HG03469 (cell line): ENCODE measurements around the gene AEN.
A peak's percentile ranks its signal among the peaks of the same experiment; 100 is the strongest.

ENCODE experiments used
- ATAC-seq: cut with Tn5 transposase; IDR thresholded peaks from one replicate; pipeline ENCODE4 v1.9.1; 2021; ENCODE audit warnings: mild to moderate bottlenecking, moderate library complexity, moderate number of reproducible peaks; ENCODE audit not compliant: unreplicated experiment

The AEN gene

DNA sequence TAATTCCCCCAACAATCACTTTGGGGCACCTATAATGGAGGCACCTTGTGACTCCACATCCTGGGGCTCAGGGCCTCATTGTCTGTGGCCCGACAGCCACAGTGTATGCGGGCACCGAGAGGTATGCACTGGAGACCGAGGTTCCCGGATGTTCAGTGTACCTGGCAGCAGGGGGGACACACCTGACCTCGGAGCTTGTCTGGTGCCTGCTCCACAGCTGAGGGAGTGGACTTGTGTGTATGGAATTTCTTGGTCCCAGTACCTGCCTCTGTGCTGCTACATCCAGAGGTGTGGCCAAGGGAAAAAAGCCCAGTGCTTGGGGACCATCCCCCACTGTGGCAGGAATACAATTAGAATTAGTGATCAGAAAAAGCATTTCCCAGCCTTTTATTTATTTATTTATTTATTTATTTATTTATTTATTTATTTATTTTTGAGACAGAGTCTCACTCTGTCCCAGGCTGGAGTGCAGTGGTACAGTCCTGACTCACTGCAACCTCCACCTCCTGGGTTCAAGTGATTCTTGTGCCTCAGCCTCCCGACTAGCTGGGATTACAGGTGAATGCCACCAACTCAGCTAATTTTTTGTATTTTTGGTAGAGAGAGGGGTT, 8.8 kb upstream of the AEN start:
- no peak for ATAC-seq

DNA sequence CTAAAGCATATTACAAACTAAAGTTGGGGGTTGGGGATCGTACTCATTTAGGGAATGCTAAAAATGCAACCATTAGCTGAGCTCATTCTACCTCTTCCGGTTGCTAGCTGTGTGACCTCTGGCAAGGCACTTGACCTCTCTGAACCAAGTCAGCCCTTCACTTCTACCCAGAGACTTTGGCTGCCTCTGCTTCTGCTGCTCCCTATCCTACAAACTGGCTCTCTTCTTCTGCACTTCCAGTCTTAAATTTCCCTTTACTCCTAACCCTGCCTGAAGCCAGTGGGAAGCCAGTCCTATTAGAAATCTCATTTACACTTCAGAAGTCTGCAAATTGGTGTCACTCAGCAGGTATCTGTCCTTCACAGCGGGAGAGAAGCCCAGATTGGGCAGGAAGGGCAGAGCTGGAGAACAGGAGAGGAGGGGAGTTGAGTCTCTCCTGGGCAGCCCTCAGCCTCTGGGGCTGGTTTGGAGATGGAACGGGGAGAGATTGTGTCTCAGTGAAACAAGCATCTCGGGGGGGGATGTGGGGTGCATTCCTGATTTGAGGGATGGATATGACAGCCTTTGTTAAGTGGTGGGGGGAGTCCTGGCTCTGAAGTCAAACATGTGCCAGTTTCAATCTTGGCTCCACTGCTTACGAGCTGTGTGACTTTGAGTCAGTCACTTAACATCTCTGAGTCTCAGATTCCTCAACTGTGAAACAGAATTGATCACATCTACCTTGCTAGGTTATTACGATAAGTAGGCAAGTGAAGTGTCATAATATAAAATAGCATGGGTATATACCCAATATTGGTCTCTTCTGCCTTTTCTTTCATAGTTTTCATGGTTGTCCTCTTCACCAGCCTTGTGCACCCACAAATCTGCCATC, 7.8 kb upstream of the AEN start:
- no peak for ATAC-seq

DNA sequence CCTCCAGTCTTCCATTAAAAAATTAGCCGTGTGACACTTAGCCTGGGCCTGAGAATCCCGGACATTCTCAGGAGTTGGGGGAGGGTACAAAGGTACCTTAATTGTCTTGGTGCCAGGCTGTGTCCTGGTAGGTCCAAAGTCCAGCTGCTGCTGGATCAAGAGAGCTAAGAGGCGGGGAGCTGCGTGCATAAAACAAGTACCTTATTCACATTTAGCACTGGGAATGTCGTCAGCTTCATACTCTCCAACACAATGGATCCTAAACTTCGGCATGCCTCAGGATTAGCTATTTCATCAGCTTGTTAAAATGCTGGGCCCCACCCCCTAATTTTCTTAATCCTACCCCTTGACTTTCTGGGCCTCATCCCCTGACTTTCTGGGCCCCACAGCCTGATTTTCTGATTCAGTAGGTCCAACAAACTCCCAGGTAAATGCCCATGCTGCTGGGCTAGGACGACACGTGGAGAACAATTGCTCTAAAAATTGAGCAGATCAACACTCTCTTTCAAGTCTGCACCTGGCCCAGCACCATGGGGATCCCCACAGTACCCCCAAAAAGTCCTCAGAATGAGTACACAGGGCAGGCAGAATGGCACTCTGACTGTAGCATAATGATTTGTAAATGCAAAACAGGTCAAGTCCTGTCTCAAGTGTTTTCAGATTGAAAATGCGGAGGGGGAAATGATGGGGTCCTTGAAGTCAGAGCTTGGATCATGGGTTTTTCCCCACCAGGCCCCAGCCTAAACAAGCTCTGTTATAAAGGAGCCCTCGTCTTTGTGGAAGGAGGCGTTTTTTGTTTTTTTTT, 5.6 kb upstream of the AEN start:
- no peak for ATAC-seq

DNA sequence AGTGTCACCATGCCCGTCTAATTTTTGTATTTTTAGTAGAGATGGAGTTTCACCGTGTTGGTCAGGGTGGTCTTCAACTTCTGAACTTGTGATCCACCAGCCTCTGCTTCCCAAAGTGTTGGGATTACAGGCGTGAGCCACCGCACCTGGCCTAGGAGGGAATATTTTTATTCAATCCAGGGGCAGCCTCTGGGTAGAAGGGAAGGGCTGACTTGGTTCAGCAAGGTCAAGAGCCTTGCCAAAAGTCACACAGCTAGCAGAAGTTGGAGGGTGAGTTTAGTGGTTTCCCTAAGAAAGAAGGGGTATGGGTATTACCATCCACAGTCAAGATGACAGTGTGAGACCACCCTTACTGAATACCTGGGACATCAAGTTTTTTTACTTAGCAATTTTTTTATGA, 4.9 kb upstream of the AEN start:
- no peak for ATAC-seq

DNA sequence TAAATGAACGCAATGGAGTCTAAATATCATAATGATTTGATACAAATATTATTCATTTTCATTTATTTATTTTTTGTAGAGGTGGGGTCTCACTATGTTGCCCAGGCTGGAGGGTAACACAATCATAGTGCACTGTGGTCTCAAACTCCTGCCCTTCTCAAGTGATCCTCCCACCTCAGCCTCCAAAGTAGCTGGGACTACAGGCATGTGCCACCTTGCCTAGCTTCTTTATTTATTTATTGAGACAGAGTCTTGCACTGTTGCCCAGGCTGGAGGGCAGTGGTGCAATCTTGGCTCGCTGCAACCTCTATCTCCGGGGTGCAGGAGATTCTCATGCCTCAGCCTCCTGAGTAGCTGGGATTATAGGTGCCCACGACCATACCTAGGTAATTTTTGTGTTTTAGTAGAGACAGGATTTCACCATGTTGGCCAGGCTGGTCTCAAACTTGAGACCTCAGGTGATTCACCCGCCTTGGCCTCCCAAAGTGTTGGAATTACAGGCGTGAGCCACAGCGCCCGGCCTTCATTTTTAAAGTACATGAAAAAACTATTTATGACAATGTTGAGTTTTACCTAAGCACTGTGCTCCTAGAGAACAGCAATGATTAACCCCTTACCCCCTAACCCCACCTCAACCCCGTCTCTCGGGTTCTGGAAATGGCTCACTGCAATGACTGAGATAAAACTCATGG, 4.0 kb upstream of the AEN start:
- no peak for ATAC-seq

DNA sequence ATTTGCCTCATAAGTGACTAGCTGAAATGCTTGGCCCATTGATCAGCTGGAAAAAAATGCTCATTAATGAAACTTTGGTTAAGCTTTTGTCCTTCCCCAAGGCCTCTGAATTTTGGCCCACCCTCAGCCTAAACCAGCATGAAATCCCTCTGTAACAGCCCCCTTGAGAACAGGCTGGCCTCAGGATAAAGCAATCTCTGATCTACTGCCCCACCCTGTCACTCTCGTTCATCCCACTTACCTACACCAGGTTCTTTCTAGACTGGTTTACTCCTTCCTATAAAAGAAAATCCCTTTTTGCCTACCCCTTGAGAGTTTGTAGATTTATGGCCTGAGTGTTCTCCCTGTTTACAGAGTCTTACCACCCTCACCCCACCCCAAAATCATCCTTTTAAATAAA, 3.4 kb upstream of the AEN start:
- no peak for ATAC-seq

DNA sequence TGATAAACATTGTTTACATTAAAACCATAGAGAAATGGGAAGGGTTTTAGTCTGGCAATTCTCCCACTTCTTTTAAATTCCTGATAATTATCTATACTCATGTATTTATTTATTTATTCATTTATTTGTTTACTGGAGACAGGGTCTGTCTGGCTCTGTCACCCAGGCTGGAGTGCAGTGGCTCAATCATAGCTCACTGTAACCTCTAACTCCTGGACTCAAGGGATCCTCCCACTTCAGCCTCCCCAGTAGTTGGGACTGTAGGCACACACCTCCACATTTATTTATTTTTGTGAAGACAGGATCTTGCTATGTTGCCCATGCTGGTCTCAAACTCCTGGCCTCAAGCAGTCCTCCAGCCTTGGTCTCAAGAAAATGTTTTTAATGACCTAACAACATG, 2.5 kb upstream of the AEN start:
- ATAC-seq: no peak

DNA sequence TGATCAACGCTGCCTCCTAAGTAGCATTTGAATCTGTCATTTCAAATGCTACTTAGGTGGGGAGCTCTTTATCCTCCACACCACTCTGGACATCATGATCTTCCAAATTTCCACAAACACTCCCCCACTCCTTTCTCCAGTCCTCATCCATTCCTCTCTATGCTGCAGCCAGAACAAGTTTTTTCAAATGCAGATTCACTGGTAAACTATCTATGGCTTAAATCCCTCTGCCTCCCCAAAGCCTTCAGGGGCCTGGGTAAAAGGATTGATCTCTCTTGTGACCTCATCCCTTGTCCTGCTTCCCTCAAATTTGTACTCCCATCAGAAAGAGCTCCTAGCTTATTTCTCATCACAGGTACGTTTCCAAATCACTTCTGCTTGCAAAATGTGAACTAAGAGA, 1.3 kb upstream of the AEN start:
- ATAC-seq: no peak

DNA sequence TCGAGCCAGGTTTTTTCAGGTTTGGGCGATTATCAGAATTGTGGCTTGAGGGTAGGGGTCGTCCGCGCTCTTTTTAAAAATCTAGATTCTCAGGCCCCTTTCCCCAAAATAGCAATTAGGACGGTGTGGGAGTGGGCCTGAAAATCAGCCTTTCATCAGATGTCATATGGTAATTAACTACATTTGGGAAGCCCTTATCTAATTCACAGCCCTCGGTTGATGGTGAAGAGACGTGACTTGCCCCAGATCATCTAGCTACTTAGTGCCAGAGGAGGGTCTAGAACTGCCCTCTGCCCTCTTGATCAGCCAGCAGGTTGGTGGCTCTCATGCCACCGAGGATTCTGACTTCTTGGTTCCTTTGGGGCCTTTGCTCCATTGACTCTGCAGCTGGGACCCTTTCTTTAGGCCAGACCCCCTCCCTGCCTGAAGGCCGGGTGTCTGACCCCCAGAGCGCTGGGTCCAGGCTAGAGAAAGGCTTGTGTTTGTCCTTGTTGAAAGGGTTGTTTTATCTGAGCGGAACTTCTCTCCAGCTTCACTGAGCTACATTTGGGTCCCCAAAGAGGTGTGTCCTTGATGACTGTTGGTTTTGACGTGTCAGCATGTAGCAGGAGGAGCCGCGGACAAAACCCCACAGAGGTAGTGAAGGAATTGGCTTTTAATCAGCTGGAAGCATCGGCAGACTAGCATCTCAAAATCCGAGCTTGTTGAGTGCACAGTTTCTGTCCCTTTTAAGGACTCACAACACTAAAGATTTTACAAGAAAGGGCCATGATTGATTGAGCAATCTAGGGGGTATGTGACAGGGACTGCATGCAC, 857 bp downstream of the AEN start:
- peak; percentile 23 for ATAC-seq

DNA sequence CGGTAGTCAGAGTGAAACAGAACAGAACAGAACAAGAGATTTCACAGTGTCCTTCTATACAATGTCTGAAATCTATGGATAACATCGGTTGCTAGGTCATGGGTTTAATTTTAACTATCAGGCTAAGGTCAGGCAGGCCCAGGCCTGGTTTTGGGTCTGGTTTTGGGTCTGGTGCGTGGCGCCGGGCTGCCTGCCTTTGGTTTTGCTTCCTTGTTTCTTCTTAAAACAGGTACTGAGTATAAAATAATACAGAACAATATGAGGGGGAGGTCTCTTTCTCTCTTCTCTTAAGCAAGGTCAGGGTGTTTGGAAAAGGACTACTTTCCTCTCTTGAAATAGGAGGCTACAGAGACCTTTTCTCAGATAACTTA, 1.4 kb downstream of the AEN start:
- no peak for ATAC-seq

DNA sequence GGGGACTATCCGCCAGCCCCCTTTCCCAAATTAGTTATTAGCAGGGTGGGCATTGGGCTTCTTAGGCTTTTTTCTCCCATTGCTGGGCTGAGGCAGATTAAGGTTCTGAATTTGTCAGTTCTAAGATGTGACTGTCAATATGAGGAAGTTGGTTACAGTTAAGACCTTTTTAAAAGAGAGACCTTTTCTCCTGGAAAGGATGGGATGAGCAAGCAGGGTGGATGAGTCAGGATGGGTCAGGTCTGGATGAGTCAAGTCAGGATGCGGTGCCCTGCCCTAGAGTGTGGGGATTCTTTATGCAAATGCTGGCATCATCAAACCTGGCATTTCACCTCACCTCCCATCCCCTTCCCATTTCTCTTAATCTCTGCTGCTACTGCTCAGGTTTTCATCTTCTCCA, 1.9 kb downstream of the AEN start:
- no peak for ATAC-seq

DNA sequence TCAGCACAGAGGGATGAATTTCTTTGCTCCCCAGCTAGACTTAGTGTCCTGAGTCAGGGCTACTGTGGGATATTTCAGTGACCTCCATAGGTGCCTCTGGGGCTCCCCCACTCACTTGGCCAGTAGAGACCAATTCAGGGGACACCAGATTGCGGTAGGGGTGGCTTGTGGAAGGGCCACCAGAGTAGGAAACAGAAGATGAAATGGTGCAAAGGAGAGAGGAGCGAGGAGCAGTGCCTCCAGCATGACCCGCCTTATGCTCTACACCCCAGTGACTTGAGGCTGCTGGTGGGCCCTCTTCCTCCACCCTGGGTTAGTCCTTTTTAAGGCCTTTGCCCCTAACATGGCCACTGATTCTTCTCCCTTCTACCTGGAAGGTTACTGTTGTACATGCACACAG, 2.5 kb downstream of the AEN start:
- no peak for ATAC-seq

DNA sequence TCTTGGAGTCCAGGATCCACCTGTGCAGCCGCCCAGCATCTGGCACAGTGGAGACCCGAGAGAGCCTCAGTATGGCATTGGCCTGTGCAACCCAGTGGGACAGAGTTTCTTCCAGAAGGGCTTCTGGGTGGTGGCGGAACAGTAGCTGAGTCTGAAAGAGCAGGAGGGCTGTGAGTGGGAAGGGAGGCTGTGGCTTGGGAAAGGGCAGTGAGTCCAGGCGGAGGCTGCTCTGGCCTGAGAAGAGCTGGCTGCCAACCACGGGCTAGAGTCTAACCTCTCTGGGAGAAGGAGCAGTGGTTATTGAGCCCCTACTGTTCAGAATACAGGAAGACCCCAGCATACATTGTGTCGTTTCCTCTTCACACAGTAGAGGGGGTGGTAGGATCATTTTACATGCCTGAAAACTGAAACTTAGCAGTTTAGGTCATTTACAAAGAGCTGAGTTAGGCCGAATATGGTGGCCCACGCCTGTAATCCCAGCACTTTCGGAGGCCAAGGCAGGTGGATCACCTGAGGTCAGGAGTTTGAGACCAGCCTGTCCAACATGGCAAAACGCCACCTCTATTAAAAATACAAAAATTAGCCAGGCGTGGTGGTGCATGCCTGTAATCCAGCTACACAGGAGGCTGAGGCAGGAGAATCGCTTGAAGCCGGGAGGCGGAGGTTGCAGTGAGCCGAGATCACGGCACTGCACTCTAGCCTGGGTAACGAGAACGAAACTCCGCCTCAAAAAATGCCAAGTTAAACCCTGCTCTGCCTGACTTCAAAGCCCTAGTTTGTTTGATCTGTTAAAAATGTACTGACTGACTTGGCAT, 3.2 kb downstream of the AEN start:
- peak; percentile 25 for ATAC-seq

DNA sequence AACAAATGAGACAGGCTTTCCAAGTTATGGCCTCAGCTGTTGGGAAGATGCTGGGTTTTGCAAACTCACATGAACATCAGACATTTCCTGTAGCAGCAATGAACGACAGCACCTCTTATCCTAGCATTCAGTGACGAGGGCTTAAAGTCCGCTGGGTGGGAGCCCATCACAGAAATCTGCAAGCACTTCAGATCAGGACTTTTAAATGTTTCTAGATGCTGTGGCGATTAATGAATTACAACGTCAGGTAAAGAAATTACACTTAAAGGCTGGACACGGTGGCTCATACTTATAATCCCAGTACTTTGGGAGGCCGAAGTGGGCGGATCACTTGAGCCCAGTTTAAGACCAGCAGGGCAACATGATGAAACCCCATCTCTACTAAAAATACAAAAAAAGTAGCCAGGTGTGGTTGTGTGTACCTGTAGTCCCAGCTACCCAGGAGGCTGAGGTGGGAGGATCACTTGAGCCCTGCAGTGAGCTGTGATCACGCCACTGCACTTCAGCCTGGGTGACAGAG, 3.9 kb downstream of the AEN start:
- no peak for ATAC-seq

DNA sequence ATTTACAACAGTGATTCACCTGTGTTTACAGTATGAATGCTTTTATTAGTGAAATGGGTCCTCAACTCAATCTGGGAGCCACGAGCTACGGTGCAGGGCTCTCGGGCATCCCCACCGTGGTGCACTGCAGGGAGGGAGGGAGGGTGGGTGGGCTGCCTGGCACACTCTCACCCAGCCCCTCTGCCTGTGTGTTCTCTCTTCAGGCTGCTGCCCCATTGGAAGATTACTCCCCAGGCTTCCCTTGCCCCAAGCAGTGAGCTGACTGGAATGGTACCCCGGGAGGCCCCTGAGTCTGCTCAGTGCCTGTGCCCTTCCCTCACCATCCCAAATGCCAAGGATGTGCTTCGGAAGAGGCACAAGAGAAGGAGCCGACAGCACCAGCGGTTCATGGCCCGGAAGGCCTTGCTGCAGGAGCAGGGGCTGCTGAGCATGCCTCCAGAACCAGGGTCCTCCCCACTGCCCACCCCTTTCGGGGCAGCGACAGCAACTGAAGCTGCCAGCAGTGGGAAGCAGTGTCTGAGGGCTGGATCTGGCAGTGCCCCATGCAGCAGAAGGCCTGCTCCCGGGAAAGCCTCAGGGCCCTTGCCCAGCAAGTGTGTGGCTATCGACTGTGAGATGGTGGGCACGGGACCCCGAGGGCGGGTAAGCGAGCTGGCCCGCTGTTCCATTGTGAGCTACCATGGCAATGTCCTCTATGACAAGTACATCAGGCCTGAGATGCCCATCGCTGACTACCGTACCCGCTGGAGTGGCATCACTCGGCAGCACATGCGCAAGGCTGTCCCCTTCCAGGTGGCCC, 5.0 kb downstream of the AEN start:
- ATAC-seq: no peak

DNA sequence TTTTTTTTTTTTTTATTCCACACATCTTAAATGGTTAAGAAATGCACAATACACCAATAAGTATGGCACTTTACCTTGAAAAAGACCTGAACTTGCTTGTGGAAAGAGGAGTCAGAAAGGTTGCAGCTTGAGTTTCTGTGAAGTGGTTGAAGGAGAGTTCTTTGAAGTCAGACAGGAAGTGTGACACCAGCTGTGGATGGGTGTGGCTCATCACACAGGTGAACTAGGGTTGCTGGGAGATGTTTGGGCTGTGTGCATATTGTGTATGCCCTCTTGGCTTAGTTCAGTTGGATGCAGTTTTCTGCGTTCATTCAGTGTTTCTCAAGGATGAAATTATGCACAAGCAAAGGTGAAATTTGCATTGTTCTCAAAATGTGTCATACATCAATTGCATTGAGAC, 6.3 kb downstream of the AEN start:
- peak; percentile 42 for ATAC-seq

DNA sequence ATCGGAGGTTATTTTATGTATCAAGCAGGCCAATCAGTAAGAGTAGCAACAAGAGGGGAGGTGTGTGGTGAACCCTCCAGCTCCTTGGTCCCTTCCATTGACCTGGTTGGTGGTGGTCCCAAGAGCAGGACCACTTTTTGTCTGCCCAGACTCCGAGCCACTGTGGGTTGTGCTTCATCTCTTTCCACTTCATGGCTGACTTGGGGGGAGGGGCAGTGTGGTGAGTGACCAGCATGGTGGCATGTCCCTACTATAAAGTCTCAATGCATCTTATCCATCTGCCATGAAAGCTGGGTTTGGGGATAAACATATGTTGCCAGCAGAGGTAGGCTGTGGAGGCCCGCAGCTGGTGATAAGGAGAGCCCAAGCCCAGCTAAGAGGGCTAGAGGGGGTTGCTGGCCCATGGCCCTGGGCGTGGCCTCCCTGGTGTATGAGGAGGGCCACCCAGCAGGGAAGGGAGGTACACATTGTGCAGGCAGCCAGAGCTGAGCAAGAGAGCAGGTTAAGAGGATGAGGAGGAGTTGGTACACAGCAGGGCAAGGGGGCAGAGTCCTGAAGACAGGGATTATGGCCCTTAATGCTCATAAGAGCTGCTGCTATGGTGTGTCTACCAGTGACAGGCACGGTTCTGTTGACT, 7.0 kb downstream of the AEN start:
- ATAC-seq: no peak

DNA sequence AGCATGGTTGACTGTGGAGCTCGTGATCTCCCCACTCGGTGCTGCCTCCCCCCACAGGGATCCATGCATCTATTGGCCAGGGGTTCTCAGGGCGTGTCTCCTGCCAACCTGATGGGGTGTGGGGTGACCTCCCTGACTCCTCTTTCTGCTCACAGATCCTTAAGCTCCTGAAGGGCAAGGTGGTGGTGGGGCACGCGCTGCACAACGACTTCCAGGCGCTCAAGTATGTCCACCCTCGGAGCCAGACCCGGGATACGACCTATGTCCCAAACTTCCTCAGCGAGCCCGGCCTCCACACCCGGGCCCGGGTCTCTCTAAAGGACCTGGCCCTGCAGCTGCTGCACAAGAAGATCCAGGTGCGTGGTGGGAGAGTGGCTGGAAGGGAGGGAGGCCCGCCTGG, 7.9 kb downstream of the AEN start:
- no peak for ATAC-seq
